Erythroblast (primary cell): ENCODE results near the gene CFAP92.

Experiments
- GATA1 ChIP-seq: IDR thresholded peaks from 2 replicates; pipeline ENCODE4 v1.6.1; 2011; ENCODE audit warnings: low read depth, mild to moderate bottlenecking, control low read depth, low read length, moderate library complexity
- POLR2A ChIP-seq: IDR thresholded peaks from 2 replicates; pipeline ENCODE4 v1.6.1; 2011; ENCODE audit warnings: mild to moderate bottlenecking, low read length

GRCh38 chr3:128987302-128988100 is 6.4 kb downstream of the CFAP92 start:
- TF ChIP-seq POLR2A, result no peak
- no peak for TF ChIP-seq GATA1
